PC-3 (cell line): Measurements from ENCODE around the gene TRIB2.

Experiments used
- CTCF ChIP-seq: fragments of 300-600 bp; sonication (generic); conservative IDR thresholded peaks from 2 replicates; pipeline ENCODE4 v1.5.1; 2017; ENCODE audit warnings: antibody characterized with exemption, low read depth, mild to moderate bottlenecking, low read length
- EZH2 ChIP-seq: fragments of 300-600 bp; sonication (generic); IDR thresholded peaks from one replicate; pipeline ENCODE4 v1.6.1; 2017; ENCODE audit warnings: antibody characterized with exemption, mild to moderate bottlenecking, low read length; ENCODE audit not compliant: unreplicated experiment

- TF ChIP-seq CTCF = no peak
- TF ChIP-seq EZH2 = no peak
Observed at GRCh38 chr2:12750166-12750905, 33.6 kb downstream of the TRIB2 start.
